ENCODE results near the gene SENP3. TPM values are rescaled to one million over a fixed set of nuclear protein-coding genes. Genes with fewer than 3 reads are reported as not detected.

SENP3 gene
- total and polyA plus RNA-seq, 2 of the 13 experiments (the other 11 are each of a cell fraction or from before 2014, with no cell fraction given): 55.8 to 75.4 TPM

DNA sequence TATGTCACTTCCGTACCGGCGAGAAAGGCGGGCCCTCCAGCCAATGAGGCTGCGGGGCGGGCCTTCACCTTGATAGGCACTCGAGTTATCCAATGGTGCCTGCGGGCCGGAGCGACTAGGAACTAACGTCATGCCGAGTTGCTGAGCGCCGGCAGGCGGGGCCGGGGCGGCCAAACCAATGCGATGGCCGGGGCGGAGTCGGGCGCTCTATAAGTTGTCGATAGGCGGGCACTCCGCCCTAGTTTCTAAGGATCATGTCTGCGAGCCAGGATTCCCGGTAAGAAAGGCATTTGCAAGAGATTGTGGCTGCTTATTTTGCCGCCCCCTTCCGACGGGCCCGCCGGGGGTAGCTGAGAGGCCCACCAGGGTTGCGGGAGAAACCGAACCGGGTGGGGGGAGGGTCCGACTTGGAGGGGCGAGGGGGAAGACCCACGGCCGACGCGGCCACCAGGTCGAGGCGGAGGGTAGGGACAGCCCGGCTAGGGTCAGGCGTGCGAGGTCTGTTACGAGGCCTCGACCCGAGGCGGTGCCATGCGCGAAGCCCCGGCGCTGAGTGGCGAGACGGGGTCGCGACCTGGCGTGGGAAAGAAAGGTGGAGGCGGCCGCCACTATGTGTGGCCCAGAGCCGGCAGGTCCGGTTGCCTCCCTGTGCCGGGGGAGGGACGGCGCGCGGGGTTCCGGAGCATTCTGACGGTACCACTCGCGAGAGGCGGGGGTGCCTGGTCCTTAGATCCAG lies 11.0 kb downstream of the SENP3 start (continued):
- TF ChIP-seq MBNL3 (CRISPR knock-in tag; conservative IDR thresholded peaks at IDR 0.05) (peak; percentile 80; the same call in 1 of the 2 replicates), CREM (IDR thresholded peaks at IDR 0.05) (peak; percentile 98), CREM (CRISPR knock-in tag; IDR thresholded peaks at IDR 0.05) (0 out of 2 replicates have a peak, but pooled peaks have one; percentile 54), LCORL (IDR thresholded peaks at IDR 0.05) (no peak), LCORL (CRISPR knock-in tag; IDR thresholded peaks at IDR 0.05) (no peak), SKI (IDR thresholded peaks at IDR 0.05; ENCODE audit: partially characterized antibody) (no peak), MEIS2 (CRISPR knock-in tag; IDR thresholded peaks at IDR 0.05) (no peak; the same call in none of the 2 replicates), ZNF790 (CRISPR knock-in tag; IDR thresholded peaks at IDR 0.05; ENCODE audit: borderline replicate concordance) (no peak), CBFB (CRISPR knock-in tag; IDR thresholded peaks at IDR 0.05) (peak; percentile 81; the same call in 1 of the 2 replicates), SP4 (CRISPR knock-in tag; IDR thresholded peaks at IDR 0.05) (peak; percentile 92; the same call in 1 of the 2 replicates), RBFOX2 (IDR thresholded peaks at IDR 0.05; ENCODE audit: low read depth, low read length) (peak; percentile 99), NCOA1 (CRISPR knock-in tag; IDR thresholded peaks at IDR 0.05) (no peak), ATF1 (CRISPR knock-in tag; IDR thresholded peaks at IDR 0.05) (peak; percentile 97), MATR3 (CRISPR knock-in tag; IDR thresholded peaks at IDR 0.05) (no peak), ZNF629 (CRISPR knock-in tag; conservative IDR thresholded peaks at IDR 0.05) (no peak), ZFP1 (CRISPR knock-in tag; IDR thresholded peaks at IDR 0.05) (no peak), ZNF354B (CRISPR knock-in tag; IDR thresholded peaks at IDR 0.05) (no peak), TARDBP (CRISPR knock-in tag; IDR thresholded peaks at IDR 0.05) (no peak), KLF6 (CRISPR knock-in tag; IDR thresholded peaks at IDR 0.05) (peak; percentile 47), FOXM1 (CRISPR knock-in tag; IDR thresholded peaks at IDR 0.05) (0 out of 2 replicates have a peak, but pooled peaks have one; percentile 32), RFXAP (CRISPR knock-in tag; IDR thresholded peaks at IDR 0.05; ENCODE audit: borderline replicate concordance) (peak; percentile 92; the same call in 1 of the 2 replicates), XBP1 (CRISPR knock-in tag; IDR thresholded peaks at IDR 0.05) (peak; percentile 8; the same call in 1 of the 2 replicates)
- TF ChIP-seq, protein P1, sequence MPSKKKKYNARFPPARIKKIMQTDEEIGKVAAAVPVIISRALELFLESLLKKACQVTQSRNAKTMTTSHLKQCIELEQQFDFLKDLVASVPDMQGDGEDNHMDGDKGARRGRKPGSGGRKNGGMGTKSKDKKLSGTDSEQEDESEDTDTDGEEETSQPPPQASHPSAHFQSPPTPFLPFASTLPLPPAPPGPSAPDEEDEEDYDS (CRISPR knock-in tag; IDR thresholded peaks at IDR 0.05): peak; percentile 100
- TF ChIP-seq, protein P2, sequence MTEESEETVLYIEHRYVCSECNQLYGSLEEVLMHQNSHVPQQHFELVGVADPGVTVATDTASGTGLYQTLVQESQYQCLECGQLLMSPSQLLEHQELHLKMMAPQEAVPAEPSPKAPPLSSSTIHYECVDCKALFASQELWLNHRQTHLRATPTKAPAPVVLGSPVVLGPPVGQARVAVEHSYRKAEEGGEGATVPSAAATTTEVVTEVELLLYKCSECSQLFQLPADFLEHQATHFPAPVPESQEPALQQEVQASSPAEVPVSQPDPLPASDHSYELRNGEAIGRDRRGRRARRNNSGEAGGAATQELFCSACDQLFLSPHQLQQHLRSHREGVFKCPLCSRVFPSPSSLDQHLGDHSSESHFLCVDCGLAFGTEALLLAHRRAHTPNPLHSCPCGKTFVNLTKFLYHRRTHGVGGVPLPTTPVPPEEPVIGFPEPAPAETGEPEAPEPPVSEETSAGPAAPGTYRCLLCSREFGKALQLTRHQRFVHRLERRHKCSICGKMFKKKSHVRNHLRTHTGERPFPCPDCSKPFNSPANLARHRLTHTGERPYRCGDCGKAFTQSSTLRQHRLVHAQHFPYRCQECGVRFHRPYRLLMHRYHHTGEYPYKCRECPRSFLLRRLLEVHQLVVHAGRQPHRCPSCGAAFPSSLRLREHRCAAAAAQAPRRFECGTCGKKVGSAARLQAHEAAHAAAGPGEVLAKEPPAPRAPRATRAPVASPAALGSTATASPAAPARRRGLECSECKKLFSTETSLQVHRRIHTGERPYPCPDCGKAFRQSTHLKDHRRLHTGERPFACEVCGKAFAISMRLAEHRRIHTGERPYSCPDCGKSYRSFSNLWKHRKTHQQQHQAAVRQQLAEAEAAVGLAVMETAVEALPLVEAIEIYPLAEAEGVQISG (CRISPR knock-in tag; IDR thresholded peaks at IDR 0.05): peak; percentile 31; the same call in 1 of the 2 replicates
- TF ChIP-seq, protein P3, sequence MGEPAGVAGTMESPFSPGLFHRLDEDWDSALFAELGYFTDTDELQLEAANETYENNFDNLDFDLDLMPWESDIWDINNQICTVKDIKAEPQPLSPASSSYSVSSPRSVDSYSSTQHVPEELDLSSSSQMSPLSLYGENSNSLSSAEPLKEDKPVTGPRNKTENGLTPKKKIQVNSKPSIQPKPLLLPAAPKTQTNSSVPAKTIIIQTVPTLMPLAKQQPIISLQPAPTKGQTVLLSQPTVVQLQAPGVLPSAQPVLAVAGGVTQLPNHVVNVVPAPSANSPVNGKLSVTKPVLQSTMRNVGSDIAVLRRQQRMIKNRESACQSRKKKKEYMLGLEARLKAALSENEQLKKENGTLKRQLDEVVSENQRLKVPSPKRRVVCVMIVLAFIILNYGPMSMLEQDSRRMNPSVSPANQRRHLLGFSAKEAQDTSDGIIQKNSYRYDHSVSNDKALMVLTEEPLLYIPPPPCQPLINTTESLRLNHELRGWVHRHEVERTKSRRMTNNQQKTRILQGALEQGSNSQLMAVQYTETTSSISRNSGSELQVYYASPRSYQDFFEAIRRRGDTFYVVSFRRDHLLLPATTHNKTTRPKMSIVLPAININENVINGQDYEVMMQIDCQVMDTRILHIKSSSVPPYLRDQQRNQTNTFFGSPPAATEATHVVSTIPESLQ (CRISPR knock-in tag; conservative IDR thresholded peaks at IDR 0.05): 0 out of 2 replicates have a peak, but pooled peaks have one; percentile 71
- TF ChIP-seq, protein P4, sequence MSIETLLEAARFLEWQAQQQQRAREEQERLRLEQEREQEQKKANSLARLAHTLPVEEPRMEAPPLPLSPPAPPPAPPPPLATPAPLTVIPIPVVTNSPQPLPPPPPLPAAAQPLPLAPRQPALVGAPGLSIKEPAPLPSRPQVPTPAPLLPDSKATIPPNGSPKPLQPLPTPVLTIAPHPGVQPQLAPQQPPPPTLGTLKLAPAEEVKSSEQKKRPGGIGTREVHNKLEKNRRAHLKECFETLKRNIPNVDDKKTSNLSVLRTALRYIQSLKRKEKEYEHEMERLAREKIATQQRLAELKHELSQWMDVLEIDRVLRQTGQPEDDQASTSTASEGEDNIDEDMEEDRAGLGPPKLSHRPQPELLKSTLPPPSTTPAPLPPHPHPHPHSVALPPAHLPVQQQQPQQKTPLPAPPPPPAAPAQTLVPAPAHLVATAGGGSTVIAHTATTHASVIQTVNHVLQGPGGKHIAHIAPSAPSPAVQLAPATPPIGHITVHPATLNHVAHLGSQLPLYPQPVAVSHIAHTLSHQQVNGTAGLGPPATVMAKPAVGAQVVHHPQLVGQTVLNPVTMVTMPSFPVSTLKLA (IDR thresholded peaks at IDR 0.05): no peak
